HG03521 (cell line): Measurements from ENCODE around the gene NCOA7.
"Not testable (repeated sequence)": the region's sequence is repeated elsewhere in the genome, so short reads cannot be mapped to it uniquely, and the experiment has no call there.

ENCODE experiments used
- ATAC-seq: cut with Tn5 transposase; IDR thresholded peaks from one replicate; pipeline ENCODE4 v1.9.1; 2021; ENCODE audit warnings: mild to moderate bottlenecking, moderate library complexity; ENCODE audit not compliant: unreplicated experiment

Gene NCOA7

GRCh38 chr6:125866433-125866832 is 75.7 kb downstream of the NCOA7 start:
- ATAC-seq, result no peak

DNA sequence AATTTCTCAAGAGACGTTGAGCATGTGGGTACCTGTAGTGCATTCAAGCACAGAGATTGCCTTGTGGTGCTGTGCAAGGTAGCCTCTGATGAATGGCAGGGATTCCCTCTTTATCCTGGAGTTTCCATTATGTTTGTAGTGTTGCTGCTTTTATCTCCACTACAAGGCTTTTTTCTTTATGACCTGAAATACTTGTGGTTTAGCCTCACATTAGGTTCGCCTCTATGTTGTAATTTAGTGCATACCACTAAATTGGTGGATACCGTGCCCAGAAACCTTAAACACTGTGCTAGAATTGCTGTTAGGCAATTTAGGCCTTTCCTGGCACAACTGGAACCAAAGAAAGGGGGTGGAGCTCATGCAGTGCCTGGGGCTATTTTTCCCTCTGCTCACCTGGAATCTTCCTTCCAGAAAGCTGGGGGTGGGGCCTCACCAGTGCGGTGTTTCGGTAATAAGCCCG is 76.8 kb downstream of the NCOA7 start:
- ATAC-seq, result no peak

DNA sequence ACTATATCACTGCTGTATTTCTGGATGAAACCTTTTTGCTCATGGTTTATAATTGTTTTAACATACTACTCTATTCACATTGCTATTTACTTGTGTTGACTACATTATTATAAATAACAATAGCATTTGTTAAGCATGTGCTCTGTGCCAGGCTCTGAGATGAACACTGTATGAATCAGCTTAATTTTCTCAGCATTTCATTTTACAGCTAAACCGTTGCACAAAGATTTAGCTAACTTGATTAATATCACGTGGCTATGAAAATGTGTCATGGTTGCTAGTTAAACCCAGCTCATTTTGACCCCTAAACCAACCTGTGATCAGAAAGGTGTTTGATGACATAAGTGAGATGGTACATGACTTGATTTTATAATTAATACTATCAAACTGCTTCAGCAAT is 77.5 kb downstream of the NCOA7 start:
- no peak for ATAC-seq

DNA sequence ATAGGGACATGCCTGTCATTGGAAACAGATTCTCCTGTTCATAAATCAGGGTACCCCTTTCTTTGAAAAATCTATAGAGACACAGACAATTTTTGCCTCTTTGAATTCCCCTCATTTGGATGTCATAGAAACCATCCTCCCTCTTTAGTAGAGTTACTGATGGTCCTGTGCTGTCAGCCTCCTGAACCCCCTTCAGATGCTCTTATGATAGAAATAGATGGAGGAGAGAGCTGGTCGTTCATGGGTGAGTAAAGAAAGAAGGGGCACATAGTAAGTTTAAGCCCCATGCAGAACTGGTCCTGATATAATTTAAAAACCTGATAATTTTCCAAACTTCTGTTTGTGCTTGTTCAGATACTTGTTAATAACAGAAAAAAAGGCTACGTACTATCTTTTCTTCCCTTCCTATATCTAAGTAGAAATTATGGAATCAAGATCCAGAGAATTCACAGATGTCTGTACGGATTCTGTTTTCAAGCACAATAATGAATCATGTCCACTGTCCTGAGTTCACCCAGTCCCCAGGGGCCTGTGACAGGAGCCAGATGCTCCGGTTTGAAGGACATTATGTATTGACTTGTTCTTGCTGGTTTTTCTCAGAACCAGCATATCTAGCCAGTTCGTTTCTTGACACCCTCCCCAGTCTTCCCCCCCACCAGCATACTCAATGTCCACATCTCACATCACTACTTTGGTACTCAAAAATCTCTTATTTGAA is 78.1 kb downstream of the NCOA7 start:
- ATAC-seq, result no peak

DNA sequence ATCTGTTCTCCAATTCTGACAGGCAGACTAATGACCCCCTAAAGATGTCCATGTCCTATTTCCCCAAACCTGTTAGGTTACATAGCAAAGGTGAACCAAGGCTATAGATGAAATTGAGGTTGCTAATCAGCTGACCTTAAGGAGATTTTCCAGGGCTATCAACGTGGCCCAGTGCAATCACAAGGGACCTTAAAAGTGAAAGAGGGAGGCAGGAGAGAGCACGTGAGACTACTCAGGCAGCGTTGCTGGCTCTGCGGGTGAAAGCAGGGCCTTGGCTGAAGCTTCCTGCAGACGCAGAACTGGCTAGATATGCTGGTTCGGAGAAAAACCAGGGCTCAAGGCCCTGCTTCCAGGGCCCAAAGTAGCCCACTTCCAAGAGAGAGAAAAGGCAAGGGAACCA is 78.7 kb downstream of the NCOA7 start:
- ATAC-seq, result no peak

DNA sequence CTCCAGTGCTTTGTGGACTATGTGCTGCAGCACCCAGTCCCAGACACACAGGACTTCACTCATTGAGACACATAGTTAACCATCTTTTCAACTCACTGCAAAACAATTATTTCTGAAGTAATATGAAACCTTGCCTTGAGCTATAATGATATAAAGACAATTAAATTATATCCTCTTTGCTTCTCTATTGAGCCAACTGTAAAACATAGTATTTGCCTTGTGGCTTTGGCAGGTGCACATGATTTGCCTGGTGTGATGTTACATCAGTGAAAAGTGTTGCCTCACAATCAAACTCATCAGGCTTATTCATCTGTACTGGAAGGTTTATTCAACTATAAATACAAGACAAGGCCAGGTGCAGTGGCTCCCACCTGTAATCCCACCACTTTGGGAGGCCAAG is 80.6 kb downstream of the NCOA7 start:
- ATAC-seq, result no peak

DNA sequence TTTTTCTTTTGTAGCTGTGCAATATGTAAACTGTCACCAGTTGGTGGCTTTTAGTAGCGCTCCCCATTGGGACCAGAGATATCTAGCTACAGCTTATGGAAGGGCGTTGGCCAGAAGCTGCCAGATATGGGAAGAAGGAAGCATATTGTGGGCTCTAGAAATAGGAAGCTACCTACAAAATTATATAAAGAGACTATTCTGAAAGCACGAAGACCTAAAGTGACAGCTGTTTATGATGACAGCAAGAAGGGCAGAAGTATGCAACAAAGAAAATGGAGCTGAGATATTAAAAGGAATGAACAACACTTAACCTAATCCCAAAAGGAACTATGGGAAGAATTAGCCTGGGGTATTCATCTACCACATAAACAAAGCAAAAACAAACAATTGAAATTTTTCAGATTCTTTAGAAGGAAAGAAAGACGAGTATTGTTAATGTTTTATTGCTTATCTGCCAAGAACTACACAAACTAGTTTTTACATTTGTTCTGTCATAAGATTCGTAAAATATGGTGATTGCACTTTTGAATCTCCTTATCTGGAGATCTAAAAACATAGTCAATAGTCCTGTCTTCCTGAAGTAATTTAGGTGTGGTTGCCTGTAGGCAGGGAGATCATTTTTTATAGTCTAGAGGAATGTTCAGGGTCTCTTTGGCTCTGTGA is 81.6 kb downstream of the NCOA7 start:
- ATAC-seq, result no peak

DNA sequence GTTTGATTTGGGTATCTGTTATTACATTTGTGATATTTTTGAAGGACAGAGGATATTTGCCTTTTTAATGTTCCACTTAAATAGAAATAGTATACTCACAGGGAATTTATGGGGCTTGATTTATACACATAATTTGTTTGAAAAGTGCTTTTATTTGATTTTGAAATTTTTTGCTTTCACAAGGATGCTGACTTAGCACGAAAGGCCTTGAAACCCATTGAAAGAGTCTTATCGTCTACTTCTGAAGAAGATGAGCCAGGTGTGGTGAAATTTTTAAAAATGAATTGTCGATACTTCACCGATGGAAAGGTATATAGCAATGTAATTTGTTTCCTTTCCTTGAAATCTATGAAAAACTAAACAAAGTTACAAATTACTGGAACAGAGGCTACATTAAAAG is 91.5 kb downstream of the NCOA7 start:
- no peak for ATAC-seq

DNA sequence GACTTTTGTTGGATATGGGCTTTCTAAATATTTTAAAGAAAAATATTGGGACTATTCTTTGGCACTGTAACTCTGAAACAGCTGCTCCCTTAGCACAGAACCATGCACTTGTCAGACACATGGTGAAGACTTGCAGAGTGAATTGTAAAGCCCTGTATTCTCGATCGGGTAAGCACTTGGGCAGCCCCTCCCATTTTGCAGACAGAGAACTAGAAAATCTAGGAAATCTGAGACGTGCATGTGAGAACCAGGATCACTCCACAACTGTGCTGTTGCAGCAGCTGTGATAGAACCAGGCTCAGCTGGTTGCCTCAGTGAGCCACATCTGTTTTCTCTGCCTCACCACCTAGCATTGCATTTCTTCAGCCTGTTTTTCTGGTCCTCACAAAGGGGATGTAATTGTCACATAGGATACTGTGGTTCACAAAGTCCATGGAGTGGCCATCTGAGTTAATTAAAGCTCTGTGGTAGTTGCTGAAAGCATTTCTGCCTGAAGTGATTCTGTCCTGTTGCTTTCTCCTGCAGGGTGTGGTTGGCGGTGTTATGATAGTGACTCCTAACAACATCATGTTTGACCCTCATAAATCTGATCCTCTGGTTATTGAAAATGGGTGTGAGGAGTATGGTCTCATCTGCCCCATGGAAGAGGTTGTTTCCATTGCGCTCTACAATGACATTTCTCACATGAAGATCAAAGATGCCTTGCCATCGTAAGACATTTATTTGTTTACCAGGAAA is 94.0 kb downstream of the NCOA7 start:
- no peak for ATAC-seq

DNA sequence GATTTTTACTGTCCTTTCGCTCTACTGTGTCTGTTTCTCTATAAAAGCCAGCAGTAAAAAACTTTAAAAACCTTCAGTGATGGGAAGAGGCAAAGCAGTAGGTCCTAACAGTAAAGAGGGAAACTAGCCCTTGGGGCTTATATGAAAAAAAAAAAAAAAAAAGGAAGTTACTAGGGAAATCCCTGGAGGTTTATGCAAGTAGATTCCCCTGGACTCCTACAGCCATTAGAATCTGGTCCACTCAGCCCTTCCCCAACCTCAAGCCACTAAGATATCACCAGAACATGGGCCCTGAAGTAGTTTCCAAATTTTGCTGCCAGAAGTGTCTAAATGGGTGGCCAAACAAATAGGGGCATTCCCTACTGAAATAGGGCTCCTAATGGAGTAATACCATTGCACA is 95.3 kb downstream of the NCOA7 start:
- ATAC-seq, result no peak

DNA sequence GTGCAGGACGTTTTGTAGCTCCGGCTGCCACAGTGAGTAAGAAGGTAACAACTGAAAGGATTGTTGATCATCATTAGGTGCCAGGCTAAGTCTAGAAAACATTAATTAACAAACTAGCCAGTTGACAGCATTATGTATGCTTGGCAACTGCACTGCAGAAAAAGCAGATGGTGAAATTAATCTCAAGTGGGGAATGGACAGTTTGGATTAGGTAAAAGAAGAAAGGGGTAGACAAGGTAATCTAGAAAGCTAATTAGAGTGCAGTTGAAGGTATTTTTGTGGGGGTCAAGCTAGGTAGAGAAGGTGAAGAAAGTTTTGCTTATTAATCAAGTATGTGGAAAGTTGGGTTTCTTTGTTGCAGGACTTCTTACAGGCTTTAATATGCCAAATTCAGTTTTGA is 96.2 kb downstream of the NCOA7 start:
- ATAC-seq, result no peak

GRCh38 chr6:125887372-125887771 is 96.6 kb downstream of the NCOA7 start:
- no peak for ATAC-seq

GRCh38 chr6:125888989-125889656 is 98.4 kb downstream of the NCOA7 start:
- no peak for ATAC-seq

GRCh38 chr6:125899726-125900182 is 109.0 kb downstream of the NCOA7 start:
- no peak for ATAC-seq

DNA sequence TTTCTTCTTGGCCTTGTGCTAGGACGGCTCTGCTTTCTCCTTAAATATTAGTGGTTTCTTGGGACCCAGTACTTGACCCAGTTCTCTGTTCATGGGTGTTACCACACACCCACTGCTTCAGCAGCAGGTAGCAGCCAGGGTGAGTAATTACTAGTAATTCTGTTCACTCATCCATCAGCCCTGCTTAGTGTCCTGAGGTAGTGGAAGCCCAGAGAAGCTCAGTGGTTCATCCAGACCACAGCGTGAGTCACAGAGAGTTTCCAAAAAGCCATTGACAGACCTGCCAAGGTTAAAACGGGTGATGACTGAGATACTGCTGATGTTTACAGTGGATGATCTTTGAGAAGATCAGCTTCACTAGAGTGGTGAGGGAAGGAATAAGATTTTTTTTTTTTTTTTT is 114.1 kb downstream of the NCOA7 start:
- ATAC-seq, result peak; percentile 86

DNA sequence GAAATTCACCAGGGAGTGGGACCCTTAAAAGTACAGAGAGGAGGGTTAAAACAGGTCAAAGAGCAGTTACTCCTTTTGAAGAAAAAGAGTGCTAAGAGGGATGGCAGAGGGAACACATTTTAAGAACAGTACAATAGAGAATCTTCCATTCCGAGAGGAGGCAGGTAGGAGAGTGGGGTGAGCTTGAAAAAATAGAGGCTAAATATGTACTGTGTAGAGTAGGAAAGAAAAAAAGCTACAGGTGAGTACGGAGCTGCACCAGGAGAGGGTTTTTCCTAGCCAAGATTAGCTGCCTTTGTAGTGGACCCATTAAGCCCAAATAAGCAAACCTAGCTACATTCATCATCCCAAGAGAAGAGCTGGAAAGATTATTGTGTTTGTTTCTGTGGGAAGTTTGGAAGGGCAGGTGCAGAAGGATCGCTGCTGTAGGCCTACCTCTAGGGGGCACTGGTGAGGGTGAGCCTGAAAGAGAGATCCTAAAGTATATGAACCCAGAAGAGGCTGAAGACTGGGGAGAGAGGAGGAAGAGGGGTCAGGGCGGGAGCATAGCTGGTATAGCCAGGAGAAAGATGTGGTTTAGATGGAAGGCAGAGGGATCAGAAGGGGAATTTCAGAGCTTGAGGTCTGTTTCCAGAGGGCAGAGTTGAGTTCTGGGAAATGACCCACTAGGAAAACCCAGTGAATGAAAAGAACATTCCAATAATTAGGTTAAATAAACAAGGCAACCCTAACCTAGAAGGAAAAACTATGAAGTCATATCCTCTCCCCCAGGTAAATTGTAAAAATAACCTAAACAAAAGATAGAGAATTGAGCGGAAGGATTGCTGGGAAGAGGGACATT is 115.6 kb downstream of the NCOA7 start:
- no peak for ATAC-seq

GRCh38 chr6:125910527-125910926 is 119.8 kb downstream of the NCOA7 start:
- ATAC-seq, result peak; percentile 99

GRCh38 chr6:125911051-125911451 is 120.3 kb downstream of the NCOA7 start:
- not testable (repeated sequence) for ATAC-seq

- not testable (repeated sequence) for ATAC-seq
These were observed 121.7 kb downstream of the NCOA7 start for GRCh38 chr6:125912430-125912829.

GRCh38 chr6:125913145-125913544 is 122.4 kb downstream of the NCOA7 start:
- ATAC-seq, result no peak
